Brain microvascular endothelial cell (primary cell): ENCODE measurements around the gene REEP6.
"Not testable (repeated sequence)": the region's sequence is repeated elsewhere in the genome, so short reads cannot be mapped to it uniquely, and the experiment has no call there.

Experiments
- DNase-seq: peaks from one replicate; pipeline ENCODE4 v3.0.0-alpha.2; 2020
- H3K27ac ChIP-seq: fragments of 250-450 bp; sonication (Bioruptor Pico); 2 replicates; pipeline ENCODE4 v1.5.1; 2020; ENCODE audit warnings: mild to moderate bottlenecking, moderate library complexity
- H3K27me3 ChIP-seq: fragments of 250-450 bp; sonication (Bioruptor Pico); replicated peaks from 2 replicates; pipeline ENCODE4 v1.5.1; 2020; ENCODE audit warnings: mild to moderate bottlenecking
- H3K36me3 ChIP-seq: fragments of 250-450 bp; sonication (Bioruptor Pico); replicated peaks from 2 replicates; pipeline ENCODE4 v1.5.1; 2020; ENCODE audit warnings: mild to moderate bottlenecking
- H3K4me3 ChIP-seq: 2 replicates; pipeline ENCODE4 v1.5.1; 2011; ENCODE audit warnings: low read depth, mild to moderate bottlenecking, control low read depth, low read length, moderate library complexity
- CTCF ChIP-seq: IDR thresholded peaks from 2 replicates; pipeline ENCODE4 v1.5.1; 2011; ENCODE audit warnings: low read depth, mild to moderate bottlenecking, moderate library complexity, low read length, control low read depth, inconsistent platforms; ENCODE audit errors: missing control alignments
- in situ Hi-C: cut with HindIII; loops from 2 replicates; pipeline ENCODE4 v1.10.0; 2017; ENCODE audit warnings: low sequenced_read_pairs, low pct_ligation_motif_present

Gene REEP6

GRCh38 chr19:1538978-1539377 is 48.0 kb downstream of the REEP6 start:
- in situ Hi-C loops, result no loop called here
- Histone ChIP-seq H3K4me3 (no peak overlapping the region), H3K27me3 (no peaks in the 10 kb centered on the region), H3K27ac (no peak overlapping the region), H3K36me3 (no peaks in the 10 kb centered on the region)
- DNase-seq, result no peak
- TF ChIP-seq CTCF, result no peak

- H3K27me3 ChIP-seq, H3K36me3 ChIP-seq, H3K27ac ChIP-seq, in situ Hi-C loops, H3K4me3 ChIP-seq, DNase-seq: not testable (repeated sequence)
Measured at GRCh38 chr19:1539749-1540148, 48.8 kb downstream of the REEP6 start.

- H3K27me3 ChIP-seq, result no peaks in the 10 kb centered on the region
- no peak for TF ChIP-seq CTCF
- no peak overlapping the region for H3K27ac ChIP-seq
- no peak for DNase-seq
- H3K36me3 ChIP-seq, result no peaks in the 10 kb centered on the region
- no peak overlapping the region for H3K4me3 ChIP-seq
- in situ Hi-C loops, result no loop called here
Measured at GRCh38 chr19:1540365-1540925, 49.5 kb downstream of the REEP6 start.
